Suprapubic skin (tissue), 4 donors: Measurements from ENCODE around the gene COPS9. TPM values are rescaled to one million over a fixed set of nuclear protein-coding genes. Genes with fewer than 3 reads are reported as not detected.

Experiments
- DNase-seq, 2 donors: peaks; one replicate each; pipeline ENCODE4 v3.0.0-alpha.2; 2019; ENCODE audit warnings: low spot score in 2 of 2
- H3K27ac ChIP-seq: fragments of 200-600 bp; sonication (generic); one replicate; pipeline ENCODE4 v1.5.1; 2019
- H3K27me3 ChIP-seq: fragments of 200-600 bp; sonication (generic); one replicate; pipeline ENCODE4 v1.5.1; 2019
- H3K36me3 ChIP-seq: fragments of 200-600 bp; sonication (generic); one replicate; pipeline ENCODE4 v1.5.1; 2019
- H3K4me1 ChIP-seq: fragments of 200-600 bp; sonication (generic); one replicate; pipeline ENCODE4 v1.5.1; 2019
- H3K4me3 ChIP-seq: fragments of 200-600 bp; sonication (generic); one replicate; pipeline ENCODE4 v1.5.1; 2019; ENCODE audit warnings: mild to moderate bottlenecking
- H3K9me3 ChIP-seq: fragments of 200-600 bp; sonication (generic); one replicate; pipeline ENCODE4 v1.5.1; 2019
- EP300 ChIP-seq: sonication (generic); formaldehyde crosslinking; IDR thresholded peaks from one replicate; pipeline ENCODE4 v1.6.1; 2017; ENCODE audit warnings: antibody characterized with exemption
- POLR2A ChIP-seq, 2 donors: fragments of 450-650 bp; IDR thresholded peaks; one replicate each; pipeline ENCODE4 v1.6.1; 2017; ENCODE audit warnings: antibody characterized with exemption in 2 of 2, mild to moderate bottlenecking in 2 of 2, moderate library complexity in 2 of 2
- POLR2AphosphoS5 ChIP-seq, 3 donors: sonication (generic); formaldehyde crosslinking; IDR thresholded peaks; one replicate each; pipeline ENCODE4 v1.6.1; 2017; ENCODE audit warnings: antibody characterized with exemption in 3 of 3
- WGBS: methylation state at CpG from one replicate; pipeline ENCODE4 v1.1.5; 2018; 5-methylcytosine and 5-hydroxymethylcytosine counted together
- total RNA-seq, 4 donors: library from RNA; depleted of rRNA; stranded (reverse); fragments of >200 nt; gene quantifications; one replicate each; pipeline ENCODE4 v1.1.0, GENCODE V29; 2016
- TF ChIP-seq, protein P1 (sequence below), 2 donors: fragments of 200-600 bp in 1 of 2; fragments of 450-650 bp in 1 of 2; sonication (generic) in 1 of 2; IDR thresholded peaks; one replicate each; pipeline ENCODE4 v1.5.1; 2016 to 2019; ENCODE audit warnings: antibody characterized with exemption in 2 of 2, mild to moderate bottlenecking in 1 of 2, moderate library complexity in 1 of 2

Gene COPS9
- total RNA-seq, 4 donors from 2014 or later: 30.6 to 178 (median 143) TPM

DNA sequence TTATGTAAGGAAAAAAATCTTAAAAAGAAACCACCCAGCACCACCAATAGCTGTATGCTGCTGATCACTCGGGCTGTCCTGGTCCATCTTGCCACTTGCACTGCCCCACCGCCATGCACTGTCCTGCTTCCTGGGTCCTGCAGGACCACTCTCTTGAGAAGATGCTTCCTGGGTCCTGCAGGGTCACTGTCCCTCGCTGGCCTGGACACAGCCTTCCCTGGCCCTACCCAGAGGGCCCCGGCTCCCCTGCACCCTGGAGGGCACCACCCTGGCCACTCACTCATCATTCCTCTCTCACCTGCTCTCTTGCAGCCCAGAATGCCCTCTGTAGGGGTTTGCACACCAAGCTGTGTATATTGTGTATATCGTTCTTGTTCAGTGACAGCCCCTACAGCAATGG is 6.8 kb upstream of the COPS9 start:
- peaks cover 9% of the 10 kb centered on the region for H3K27me3 ChIP-seq
- H3K27ac ChIP-seq: no peak overlapping the region
- DNase-seq: no peak
- WGBS: 93% methylated on average over 5 of the region's 5 CpGs
- H3K4me1 ChIP-seq: peaks cover 5% of the 10 kb centered on the region
- no peaks in the 10 kb centered on the region for H3K9me3 ChIP-seq
- no peaks in the 10 kb centered on the region for H3K36me3 ChIP-seq
- TF ChIP-seq EP300 (no peak), POLR2A (IDR thresholded peaks at IDR 0.05) (no peak), POLR2AphosphoS5 (IDR thresholded peaks at IDR 0.05) (no peak)
- TF ChIP-seq, protein P1, sequence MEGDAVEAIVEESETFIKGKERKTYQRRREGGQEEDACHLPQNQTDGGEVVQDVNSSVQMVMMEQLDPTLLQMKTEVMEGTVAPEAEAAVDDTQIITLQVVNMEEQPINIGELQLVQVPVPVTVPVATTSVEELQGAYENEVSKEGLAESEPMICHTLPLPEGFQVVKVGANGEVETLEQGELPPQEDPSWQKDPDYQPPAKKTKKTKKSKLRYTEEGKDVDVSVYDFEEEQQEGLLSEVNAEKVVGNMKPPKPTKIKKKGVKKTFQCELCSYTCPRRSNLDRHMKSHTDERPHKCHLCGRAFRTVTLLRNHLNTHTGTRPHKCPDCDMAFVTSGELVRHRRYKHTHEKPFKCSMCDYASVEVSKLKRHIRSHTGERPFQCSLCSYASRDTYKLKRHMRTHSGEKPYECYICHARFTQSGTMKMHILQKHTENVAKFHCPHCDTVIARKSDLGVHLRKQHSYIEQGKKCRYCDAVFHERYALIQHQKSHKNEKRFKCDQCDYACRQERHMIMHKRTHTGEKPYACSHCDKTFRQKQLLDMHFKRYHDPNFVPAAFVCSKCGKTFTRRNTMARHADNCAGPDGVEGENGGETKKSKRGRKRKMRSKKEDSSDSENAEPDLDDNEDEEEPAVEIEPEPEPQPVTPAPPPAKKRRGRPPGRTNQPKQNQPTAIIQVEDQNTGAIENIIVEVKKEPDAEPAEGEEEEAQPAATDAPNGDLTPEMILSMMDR (IDR thresholded peaks at IDR 0.05): no peak
- H3K4me3 ChIP-seq: no peak overlapping the region

DNA sequence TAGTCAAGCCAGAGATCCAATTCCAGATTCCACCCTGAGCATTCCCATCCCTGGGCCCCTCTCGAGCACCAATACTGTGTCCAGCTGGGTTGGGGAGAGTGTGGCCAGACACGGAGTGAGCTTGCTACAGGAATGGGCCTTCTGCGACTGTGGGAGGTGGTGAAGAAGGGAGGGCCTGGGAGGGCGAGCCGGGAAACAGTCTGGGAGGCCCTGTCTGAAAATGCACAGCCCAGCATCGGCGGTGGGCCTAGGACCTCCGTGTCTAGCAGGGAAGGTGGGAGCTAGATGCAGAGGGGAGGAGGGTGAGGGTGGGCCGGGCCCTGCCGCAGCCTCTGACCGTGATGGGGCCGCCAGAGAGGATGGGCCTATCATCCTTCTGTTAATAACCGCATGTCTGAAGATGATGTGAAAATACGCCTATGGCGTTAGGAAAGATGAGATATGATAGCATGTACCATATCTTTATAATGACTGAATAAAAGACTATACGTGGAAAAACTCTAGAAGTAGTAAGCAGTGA is 6.2 kb upstream of the COPS9 start:
- DNase-seq: no peak
- Histone ChIP-seq H3K4me1 (peaks cover 5% of the 10 kb centered on the region), H3K4me3 (no peak overlapping the region), H3K27me3 (peaks cover 9% of the 10 kb centered on the region), H3K27ac (no peak overlapping the region), H3K9me3 (no peaks in the 10 kb centered on the region), H3K36me3 (no peaks in the 10 kb centered on the region)
- TF ChIP-seq EP300 (no peak), POLR2AphosphoS5 (IDR thresholded peaks at IDR 0.05) (no peak), POLR2A (IDR thresholded peaks at IDR 0.05) (no peak)
- TF ChIP-seq, protein P1 (IDR thresholded peaks at IDR 0.05): no peak
- 87% methylated on average over 16 of the region's 16 CpGs for WGBS

DNA sequence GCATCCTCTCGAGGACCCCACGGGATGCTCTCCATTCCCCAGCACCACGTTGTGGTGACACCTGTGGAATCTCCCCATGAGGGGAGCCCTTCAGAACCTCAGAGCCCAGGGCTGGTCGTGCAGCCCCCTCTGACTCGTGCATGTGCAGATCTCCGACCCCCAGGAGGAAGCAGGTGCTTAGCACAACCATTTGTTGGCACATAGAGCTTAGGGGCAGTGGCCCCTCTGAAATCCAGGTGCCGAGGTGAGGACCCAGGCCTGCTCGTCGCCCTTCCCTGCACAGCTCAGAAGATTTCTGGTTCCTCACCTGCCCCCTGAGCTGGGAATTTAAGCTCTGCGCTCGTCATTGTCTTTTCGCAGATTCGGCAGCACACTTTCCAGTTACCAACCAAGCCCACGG is 5.6 kb upstream of the COPS9 start:
- no peak overlapping the region for H3K27ac ChIP-seq
- DNase-seq: no peak
- WGBS: 78% methylated on average over 12 of the region's 14 CpGs
- peaks cover 9% of the 10 kb centered on the region for H3K27me3 ChIP-seq
- H3K4me1 ChIP-seq: peaks cover 6% of the 10 kb centered on the region
- no peaks in the 10 kb centered on the region for H3K9me3 ChIP-seq
- TF ChIP-seq POLR2A (IDR thresholded peaks at IDR 0.05): no peak
- TF ChIP-seq POLR2AphosphoS5 (IDR thresholded peaks at IDR 0.05): no peak
- TF ChIP-seq EP300: no peak
- TF ChIP-seq, protein P1 (IDR thresholded peaks at IDR 0.05): no peak
- H3K4me3 ChIP-seq: no peak overlapping the region
- H3K36me3 ChIP-seq: no peaks in the 10 kb centered on the region

- no peaks in the 10 kb centered on the region for H3K9me3 ChIP-seq
- TF ChIP-seq POLR2AphosphoS5 (IDR thresholded peaks at IDR 0.05) (no peak), POLR2A (IDR thresholded peaks at IDR 0.05) (no peak), EP300 (no peak)
- TF ChIP-seq, protein P1 (IDR thresholded peaks at IDR 0.05): no peak
- WGBS: 73% methylated on average over 11 of the region's 11 CpGs
- peaks cover 6% of the 10 kb centered on the region for H3K27me3 ChIP-seq
- H3K4me1 ChIP-seq: peaks cover 10% of the 10 kb centered on the region
- no peaks in the 10 kb centered on the region for H3K36me3 ChIP-seq
- DNase-seq: peak in 1 of 2 donors; percentile 29
- no peak overlapping the region for H3K4me3 ChIP-seq
- no peak overlapping the region for H3K27ac ChIP-seq
Observed at GRCh38 chr2:240140920-240141319, 4.8 kb upstream of the COPS9 start.

- peaks cover 6% of the 10 kb centered on the region for H3K27me3 ChIP-seq
- no peak within 1 kb of the TSS for H3K4me3 ChIP-seq
- 72% methylated on average over 5 of the region's 5 CpGs for WGBS
- H3K4me1 ChIP-seq: peaks cover 11% of the 10 kb centered on the region
- H3K36me3 ChIP-seq: no peaks in the 10 kb centered on the region
- no peak within 1 kb of the TSS for H3K27ac ChIP-seq
- peak in 1 of 2 donors; percentile 20 for DNase-seq
- H3K9me3 ChIP-seq: no peaks in the 10 kb centered on the region
- TF ChIP-seq, protein P1 (IDR thresholded peaks at IDR 0.05): no peak
- TF ChIP-seq POLR2A (IDR thresholded peaks at IDR 0.05): no peak
- TF ChIP-seq EP300: no peak
- TF ChIP-seq POLR2AphosphoS5 (IDR thresholded peaks at IDR 0.05): no peak
Observed at GRCh38 chr2:240140511-240140910, 4.4 kb upstream of the COPS9 start, which contains the start of gene OTOS. Gene OTOS, minus strand, starts transcription at chr2:240140658. Its CDS starts 332 bp downstream, at chr2:240140326.
